Esophagus squamous epithelium (tissue), 5 donors: Measurements from ENCODE around the gene ENOX1. TPM values are rescaled to one million over a fixed set of nuclear protein-coding genes. Genes with fewer than 3 reads are reported as not detected.

Experiments
- DNase-seq: peaks from one replicate; lab custom pipeline; 2025; lab: John Stamatoyannopoulos, UW
- H3K27ac ChIP-seq, 4 donors: fragments of 200-600 bp; sonication (generic); one replicate each; pipeline ENCODE4 v1.5.1; 2016 to 2019; ENCODE audit warnings: mild to moderate bottlenecking in 1 of 4
- H3K27me3 ChIP-seq, 4 donors: fragments of 200-600 bp; sonication (generic); 1 replicate in 3 of 4; 2 replicates in 1 of 4; pipeline versions ENCODE4 v1.5.1 to v1.6.0; 2017 to 2021; ENCODE audit warnings: antibody characterized with exemption in 1 of 4
- H3K36me3 ChIP-seq, 3 donors: fragments of 200-600 bp; sonication (generic); one replicate each; pipeline ENCODE4 v1.5.1; 2016 to 2019
- H3K4me1 ChIP-seq, 3 donors: fragments of 200-600 bp; sonication (generic); one replicate each; pipeline ENCODE4 v1.5.1; 2017 to 2019
- H3K4me3 ChIP-seq, 4 donors: fragments of 200-600 bp; sonication (generic); 1 replicate in 3 of 4; 2 replicates in 1 of 4; pipeline ENCODE4 v1.5.1; 2016 to 2019; ENCODE audit warnings: mild to moderate bottlenecking in 2 of 4, moderate library complexity in 1 of 4
- H3K9me3 ChIP-seq, 3 donors: fragments of 200-600 bp; sonication (generic); one replicate each; pipeline ENCODE4 v1.5.1; 2016 to 2019
- CTCF ChIP-seq, 6 experiments: fragments of 450-650 bp in 4 of 6; fragments of 200-600 bp in 2 of 6; sonication (generic) in 2 of 6; IDR thresholded peaks; one replicate each; pipeline ENCODE4 v1.5.1; 2016 to 2019; ENCODE audit warnings: antibody characterized with exemption in 6 of 6, mild to moderate bottlenecking in 4 of 6, moderate library complexity in 4 of 6
- POLR2A ChIP-seq, 4 donors: fragments of 450-650 bp; IDR thresholded peaks; one replicate each; pipeline ENCODE4 v1.6.1; 2017; ENCODE audit warnings: antibody characterized with exemption in 4 of 4, mild to moderate bottlenecking in 4 of 4, moderate library complexity in 3 of 4
- WGBS, 2 donors: methylation state at CpG; one replicate each; pipeline ENCODE4 v1.1.5; 2018; 5-methylcytosine and 5-hydroxymethylcytosine counted together
- intact Hi-C: fragments of 100-400 bp; cut with DNase I; formaldehyde crosslinking; loops from one replicate; pipeline ENCODE4 v1.15.0; 2022
- total RNA-seq, 4 donors: library from RNA; depleted of rRNA; stranded (reverse); fragments of >200 nt; gene quantifications; one replicate each; pipeline ENCODE4 v1.1.0, GENCODE V29; 2016
- donor health status: DM: yes; HTN: yes; CAD: no.

Gene ENOX1
- total RNA-seq, 4 donors from 2014 or later, result 0.48 to 0.76 TPM; not detected in 2

DNA sequence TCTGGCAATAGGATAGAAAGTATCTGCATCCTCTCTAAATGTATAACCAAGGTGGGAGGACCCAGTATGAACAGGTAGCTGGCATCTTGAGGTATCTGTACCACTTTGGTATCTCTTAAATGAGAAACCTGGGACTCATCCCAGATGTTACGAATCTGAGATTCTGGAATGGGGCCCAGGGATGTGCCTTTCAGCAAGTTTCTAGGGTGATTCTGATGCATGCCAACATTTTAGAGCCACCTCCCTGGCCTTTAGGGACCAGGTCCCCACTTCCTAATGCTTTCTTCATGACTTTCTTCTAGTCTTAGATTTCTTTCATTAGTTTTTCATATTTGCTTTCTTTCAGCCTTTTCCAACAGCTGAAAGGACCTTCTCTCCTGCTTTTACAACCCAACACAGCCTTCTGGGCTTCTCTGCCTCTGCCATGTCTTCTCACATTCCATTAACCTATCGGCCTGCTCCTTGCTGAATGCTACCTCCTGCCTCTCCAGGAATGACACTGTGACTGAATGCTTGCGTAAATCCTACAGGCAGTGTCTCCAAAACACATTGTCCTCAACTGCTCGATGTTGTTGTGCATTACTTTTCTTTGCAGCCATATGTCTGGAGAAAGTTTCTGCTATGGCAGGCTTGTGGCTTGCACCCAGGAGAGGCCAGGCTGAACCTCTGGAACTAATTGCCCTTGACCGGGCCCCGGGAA, 479.4 kb downstream of the ENOX1 start:
- 39 to 71% methylated on average over 4 to 6 of the region's 6 CpGs for WGBS, 2 donors
- H3K4me3 ChIP-seq, result no peak overlapping the region
- peaks cover 0 to 22% (median 6%) of the 10 kb centered on the region in 3 donors for H3K4me1 ChIP-seq
- no peak for DNase-seq
- no peaks in the 10 kb centered on the region for H3K36me3 ChIP-seq
- no peaks in the 10 kb centered on the region for H3K27me3 ChIP-seq
- intact Hi-C loops, result no loop called here
- no peaks in the 10 kb centered on the region for H3K9me3 ChIP-seq
- no peak for TF ChIP-seq CTCF (IDR thresholded peaks at IDR 0.05)
- no peak for TF ChIP-seq POLR2A (IDR thresholded peaks at IDR 0.05)
- H3K27ac ChIP-seq, result no peak overlapping the region

DNA sequence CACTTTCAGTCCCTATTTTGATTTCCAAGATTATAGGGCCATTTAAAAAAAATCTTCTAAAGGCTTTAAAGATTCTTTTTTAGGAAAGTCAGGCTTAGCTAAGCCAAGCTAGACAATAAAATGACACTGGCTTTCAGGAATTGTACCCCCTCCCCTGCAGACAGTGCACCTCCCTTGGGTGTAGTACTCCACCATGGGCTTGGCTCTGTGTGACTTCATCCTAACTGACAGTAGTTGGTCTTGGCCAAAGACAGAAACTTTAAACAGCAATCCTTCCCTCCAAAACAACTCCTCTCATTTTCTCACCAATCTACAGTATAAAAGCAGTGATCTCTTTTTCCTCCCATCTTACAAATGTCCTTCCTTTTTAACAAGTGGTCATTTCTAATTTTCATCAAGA, 480.4 kb downstream of the ENOX1 start:
- DNase-seq, result no peak
- intact Hi-C loops, result no loop called here
- no peaks in the 10 kb centered on the region for H3K9me3 ChIP-seq
- no peak overlapping the region for H3K27ac ChIP-seq
- H3K36me3 ChIP-seq, result no peaks in the 10 kb centered on the region
- H3K4me1 ChIP-seq, result peaks cover 0 to 22% (median 6%) of the 10 kb centered on the region in 3 donors
- TF ChIP-seq CTCF (IDR thresholded peaks at IDR 0.05), result no peak
- TF ChIP-seq POLR2A (IDR thresholded peaks at IDR 0.05), result no peak
- no peak overlapping the region for H3K4me3 ChIP-seq
- no peaks in the 10 kb centered on the region for H3K27me3 ChIP-seq

DNA sequence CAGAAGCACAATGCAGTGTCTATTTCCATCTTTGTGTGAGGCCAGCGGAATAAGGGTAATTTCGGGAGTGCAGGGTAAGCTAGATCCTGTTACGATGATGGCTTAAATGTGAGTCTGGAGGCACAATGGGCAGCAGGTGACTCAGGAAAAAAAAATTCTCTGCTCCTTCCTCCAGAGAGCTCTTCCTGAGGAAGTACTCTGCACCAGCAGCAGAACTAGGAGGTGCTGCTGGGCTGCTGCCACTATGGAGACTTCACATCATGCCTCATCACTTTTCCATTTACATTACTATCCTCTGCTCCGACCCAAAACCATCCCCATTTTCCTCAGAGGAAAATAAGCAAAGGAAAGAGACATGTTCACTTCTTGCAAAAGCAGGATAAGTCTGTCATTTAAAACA, 481.4 kb downstream of the ENOX1 start:
- Histone ChIP-seq H3K4me3 (no peak overlapping the region), H3K4me1 (peaks cover 0 to 22% (median 6%) of the 10 kb centered on the region in 3 donors), H3K27ac (no peak overlapping the region), H3K36me3 (no peaks in the 10 kb centered on the region), H3K9me3 (no peaks in the 10 kb centered on the region), H3K27me3 (no peaks in the 10 kb centered on the region)
- 39 to 47% methylated on average over 4 of the region's 4 CpGs for WGBS, 2 donors
- no peak for DNase-seq
- intact Hi-C loops, result no loop called here
- TF ChIP-seq CTCF (IDR thresholded peaks at IDR 0.05) (no peak), POLR2A (IDR thresholded peaks at IDR 0.05) (no peak)

GRCh38 chr13:43304945-43305344, 481.8 kb downstream of the ENOX1 start:
- Histone ChIP-seq H3K36me3 (no peaks in the 10 kb centered on the region), H3K4me3 (no peak overlapping the region), H3K27me3 (no peaks in the 10 kb centered on the region), H3K27ac (no peak overlapping the region), H3K9me3 (no peaks in the 10 kb centered on the region), H3K4me1 (peaks cover 0 to 22% (median 6%) of the 10 kb centered on the region in 3 donors)
- TF ChIP-seq CTCF (IDR thresholded peaks at IDR 0.05) (no peak), POLR2A (IDR thresholded peaks at IDR 0.05) (no peak)
- intact Hi-C loops, result no loop called here
- DNase-seq, result no peak
- 50% methylated on average over 2 of the region's 2 CpGs for WGBS, 2 donors

DNA sequence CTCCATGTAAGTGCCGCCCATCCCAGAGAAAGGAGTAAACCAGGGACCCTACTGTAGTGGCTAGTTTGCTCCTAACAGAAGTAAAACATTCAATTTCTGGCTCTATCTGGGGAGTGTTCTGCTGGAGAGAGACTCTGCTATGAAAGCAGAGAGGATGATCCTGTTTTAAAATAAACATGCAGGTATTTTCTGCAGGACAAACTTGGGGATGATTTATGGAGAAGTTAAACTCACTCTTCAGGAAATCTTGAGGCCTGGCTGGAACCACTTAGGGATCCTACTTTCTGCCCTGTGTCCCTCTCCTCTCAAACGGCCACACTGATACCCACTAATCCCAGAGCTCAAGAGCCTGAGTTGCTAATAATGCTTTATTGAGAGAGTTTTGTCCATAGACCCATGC, 482.3 kb downstream of the ENOX1 start:
- TF ChIP-seq CTCF (IDR thresholded peaks at IDR 0.05) (no peak), POLR2A (IDR thresholded peaks at IDR 0.05) (no peak)
- 58 to 94% methylated on average over 1 to 2 of the region's 2 CpGs for WGBS, 2 donors
- no peak for DNase-seq

More for the DNA sequence above, 482.3 kb downstream of the ENOX1 start:
- Histone ChIP-seq H3K4me3 (no peak overlapping the region), H3K27ac (no peak overlapping the region), H3K9me3 (no peaks in the 10 kb centered on the region), H3K27me3 (no peaks in the 10 kb centered on the region), H3K36me3 (no peaks in the 10 kb centered on the region), H3K4me1 (peaks cover 0 to 22% (median 6%) of the 10 kb centered on the region in 3 donors)
- intact Hi-C loops, result no loop called here
